Brain microvascular endothelial cell (primary cell): ENCODE measurements around the gene SYNE1.
A peak's percentile ranks its signal among the peaks of the same experiment; 100 is the strongest.

Experiments used
- DNase-seq: peaks from one replicate; pipeline ENCODE4 v3.0.0-alpha.2; 2020
- H3K27ac ChIP-seq: fragments of 250-450 bp; sonication (Bioruptor Pico); 2 replicates; pipeline ENCODE4 v1.5.1; 2020; ENCODE audit warnings: mild to moderate bottlenecking, moderate library complexity
- H3K27me3 ChIP-seq: fragments of 250-450 bp; sonication (Bioruptor Pico); replicated peaks from 2 replicates; pipeline ENCODE4 v1.5.1; 2020; ENCODE audit warnings: mild to moderate bottlenecking
- H3K36me3 ChIP-seq: fragments of 250-450 bp; sonication (Bioruptor Pico); replicated peaks from 2 replicates; pipeline ENCODE4 v1.5.1; 2020; ENCODE audit warnings: mild to moderate bottlenecking
- H3K4me3 ChIP-seq: 2 replicates; pipeline ENCODE4 v1.5.1; 2011; ENCODE audit warnings: low read depth, mild to moderate bottlenecking, control low read depth, low read length, moderate library complexity
- CTCF ChIP-seq: IDR thresholded peaks from 2 replicates; pipeline ENCODE4 v1.5.1; 2011; ENCODE audit warnings: low read depth, mild to moderate bottlenecking, moderate library complexity, low read length, control low read depth, inconsistent platforms; ENCODE audit errors: missing control alignments
- in situ Hi-C: cut with HindIII; loops from 2 replicates; pipeline ENCODE4 v1.10.0; 2017; ENCODE audit warnings: low sequenced_read_pairs, low pct_ligation_motif_present

The SYNE1 gene

DNA sequence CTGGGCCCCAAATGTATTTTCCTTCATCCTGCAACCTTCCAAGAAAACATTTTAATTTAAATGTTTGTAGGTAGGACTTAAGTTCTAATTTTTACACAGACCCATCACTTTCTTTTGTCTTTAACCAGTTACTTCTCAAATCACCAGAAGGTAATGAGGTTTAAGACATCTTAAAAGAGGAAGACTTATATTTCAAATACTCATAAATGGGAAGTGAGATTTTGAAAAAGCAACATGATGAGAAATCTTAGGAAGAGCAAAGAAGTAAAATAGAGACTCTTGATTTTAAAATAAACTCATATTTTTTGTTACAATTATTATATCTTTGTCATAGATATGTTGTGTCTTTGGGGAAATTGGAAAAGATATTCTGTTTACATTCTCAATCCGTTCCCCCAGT, 82.3 kb downstream of the SYNE1 start:
- no peak overlapping the region for H3K4me3 ChIP-seq
- no peak for TF ChIP-seq CTCF
- DNase-seq: no peak
- H3K27me3 ChIP-seq: no peaks in the 10 kb centered on the region
- in situ Hi-C loops: no loop called here
- H3K36me3 ChIP-seq: no peaks in the 10 kb centered on the region
- H3K27ac ChIP-seq: no peak overlapping the region

GRCh38 chr6:152552616-152553209, 84.4 kb downstream of the SYNE1 start:
- in situ Hi-C loops: no loop called here

GRCh38 chr6:152543519-152543918, 93.6 kb downstream of the SYNE1 start:
- H3K4me3 ChIP-seq: no peak overlapping the region
- no peak overlapping the region for H3K27ac ChIP-seq
- no peak for DNase-seq
- no peaks in the 10 kb centered on the region for H3K27me3 ChIP-seq
- H3K36me3 ChIP-seq: no peaks in the 10 kb centered on the region
- in situ Hi-C loops: no loop called here
- TF ChIP-seq CTCF: no peak

More at GRCh38 chr6:152552616-152553209, 84.4 kb downstream of the SYNE1 start:
- H3K27me3 ChIP-seq: no peaks in the 10 kb centered on the region
- no peak overlapping the region for H3K4me3 ChIP-seq
- DNase-seq: peak; percentile 65
- no peak overlapping the region for H3K27ac ChIP-seq
- H3K36me3 ChIP-seq: no peaks in the 10 kb centered on the region
- peak; percentile 91 for TF ChIP-seq CTCF

DNA sequence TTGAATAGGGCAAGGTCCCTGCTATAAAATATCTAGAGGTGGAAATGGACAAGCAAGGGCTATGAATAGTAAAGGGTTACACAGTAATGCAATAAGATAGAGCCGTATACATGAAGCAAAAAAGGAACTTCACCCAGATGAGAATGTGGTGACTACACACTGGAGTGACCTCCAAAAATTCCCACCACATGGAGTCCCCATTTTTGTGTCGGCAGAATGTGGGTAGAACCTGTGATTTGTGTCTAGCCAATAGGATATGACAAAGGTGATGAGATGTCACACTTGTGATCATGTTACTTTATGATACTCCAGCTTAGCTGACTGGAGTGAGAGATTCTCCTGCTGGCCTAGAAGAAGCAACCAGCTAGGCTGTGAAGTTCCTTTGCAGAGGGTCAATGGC, 96.8 kb downstream of the SYNE1 start:
- in situ Hi-C loops: no loop called here
- Histone ChIP-seq H3K27me3 (no peaks in the 10 kb centered on the region), H3K27ac (no peak overlapping the region), H3K4me3 (no peak overlapping the region), H3K36me3 (no peaks in the 10 kb centered on the region)
- no peak for TF ChIP-seq CTCF
- no peak for DNase-seq

DNA sequence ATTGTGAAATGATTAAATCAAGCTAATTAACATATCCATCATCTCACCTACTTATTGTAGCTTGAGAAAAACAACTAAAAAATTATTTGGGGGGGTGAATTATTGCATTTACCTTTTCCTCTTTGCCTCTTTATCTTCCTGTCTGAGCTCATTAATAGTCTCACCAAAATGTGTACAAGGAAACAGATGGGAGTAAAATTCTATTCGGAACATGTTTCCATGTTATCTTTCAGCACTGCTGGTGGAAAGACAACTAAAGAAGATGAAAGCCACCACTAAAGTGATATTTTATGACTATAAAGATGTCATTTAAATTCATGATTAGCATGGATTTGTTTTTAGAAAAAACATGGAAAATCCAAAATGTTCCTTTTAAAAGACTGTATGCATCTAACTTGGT, 102.6 kb downstream of the SYNE1 start:
- in situ Hi-C loops: no loop called here
- Histone ChIP-seq H3K4me3 (no peak overlapping the region), H3K36me3 (no peaks in the 10 kb centered on the region), H3K27ac (no peak overlapping the region), H3K27me3 (no peaks in the 10 kb centered on the region)
- DNase-seq: no peak
- no peak for TF ChIP-seq CTCF
